ENCODE measurements around the gene RTN4R.

DNA sequence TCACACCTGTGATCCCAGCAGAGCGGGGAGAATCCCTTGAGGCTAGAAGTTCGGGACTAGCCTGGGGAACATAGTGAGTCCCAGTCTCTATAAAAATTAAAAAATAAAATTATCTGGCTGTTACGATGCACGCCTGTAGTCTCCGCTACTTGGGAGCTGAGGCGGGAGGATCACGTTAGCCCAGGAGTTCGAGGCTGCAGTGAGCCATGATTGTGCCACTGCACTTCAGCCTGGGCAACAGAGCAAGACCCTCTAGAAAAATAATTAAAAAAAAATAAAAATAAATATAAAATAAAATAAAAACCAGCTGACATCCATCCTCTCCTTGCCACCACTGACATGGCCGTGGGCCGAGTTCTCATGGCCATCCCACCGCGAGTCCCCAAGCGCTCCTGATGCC lies 7.7 kb upstream of the RTN4R start:
- TF ChIP-seq, protein P1, sequence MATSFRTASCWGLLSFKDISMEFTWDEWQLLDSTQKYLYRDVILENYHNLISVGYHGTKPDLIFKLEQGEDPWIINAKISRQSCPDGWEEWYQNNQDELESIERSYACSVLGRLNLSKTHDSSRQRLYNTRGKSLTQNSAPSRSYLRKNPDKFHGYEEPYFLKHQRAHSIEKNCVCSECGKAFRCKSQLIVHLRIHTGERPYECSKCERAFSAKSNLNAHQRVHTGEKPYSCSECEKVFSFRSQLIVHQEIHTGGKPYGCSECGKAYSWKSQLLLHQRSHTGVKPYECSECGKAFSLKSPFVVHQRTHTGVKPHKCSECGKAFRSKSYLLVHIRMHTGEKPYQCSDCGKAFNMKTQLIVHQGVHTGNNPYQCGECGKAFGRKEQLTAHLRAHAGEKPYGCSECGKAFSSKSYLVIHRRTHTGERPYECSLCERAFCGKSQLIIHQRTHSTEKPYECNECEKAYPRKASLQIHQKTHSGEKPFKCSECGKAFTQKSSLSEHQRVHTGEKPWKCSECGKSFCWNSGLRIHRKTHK (tag by site-specific recombination; IDR thresholded peaks at IDR 0.05) = no peak
- TF ChIP-seq YY1 (tag by site-specific recombination; IDR thresholded peaks at IDR 0.05) (no peak), SP3 (tag by site-specific recombination; IDR thresholded peaks at IDR 0.05) (no peak), ZNF670 (tag by site-specific recombination; IDR thresholded peaks at IDR 0.05; ENCODE audit: low read depth) (no peak)
- TF ChIP-seq, protein P2, sequence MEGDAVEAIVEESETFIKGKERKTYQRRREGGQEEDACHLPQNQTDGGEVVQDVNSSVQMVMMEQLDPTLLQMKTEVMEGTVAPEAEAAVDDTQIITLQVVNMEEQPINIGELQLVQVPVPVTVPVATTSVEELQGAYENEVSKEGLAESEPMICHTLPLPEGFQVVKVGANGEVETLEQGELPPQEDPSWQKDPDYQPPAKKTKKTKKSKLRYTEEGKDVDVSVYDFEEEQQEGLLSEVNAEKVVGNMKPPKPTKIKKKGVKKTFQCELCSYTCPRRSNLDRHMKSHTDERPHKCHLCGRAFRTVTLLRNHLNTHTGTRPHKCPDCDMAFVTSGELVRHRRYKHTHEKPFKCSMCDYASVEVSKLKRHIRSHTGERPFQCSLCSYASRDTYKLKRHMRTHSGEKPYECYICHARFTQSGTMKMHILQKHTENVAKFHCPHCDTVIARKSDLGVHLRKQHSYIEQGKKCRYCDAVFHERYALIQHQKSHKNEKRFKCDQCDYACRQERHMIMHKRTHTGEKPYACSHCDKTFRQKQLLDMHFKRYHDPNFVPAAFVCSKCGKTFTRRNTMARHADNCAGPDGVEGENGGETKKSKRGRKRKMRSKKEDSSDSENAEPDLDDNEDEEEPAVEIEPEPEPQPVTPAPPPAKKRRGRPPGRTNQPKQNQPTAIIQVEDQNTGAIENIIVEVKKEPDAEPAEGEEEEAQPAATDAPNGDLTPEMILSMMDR (tag by site-specific recombination; IDR thresholded peaks at IDR 0.05) = no peak
- TF ChIP-seq, protein P3, sequence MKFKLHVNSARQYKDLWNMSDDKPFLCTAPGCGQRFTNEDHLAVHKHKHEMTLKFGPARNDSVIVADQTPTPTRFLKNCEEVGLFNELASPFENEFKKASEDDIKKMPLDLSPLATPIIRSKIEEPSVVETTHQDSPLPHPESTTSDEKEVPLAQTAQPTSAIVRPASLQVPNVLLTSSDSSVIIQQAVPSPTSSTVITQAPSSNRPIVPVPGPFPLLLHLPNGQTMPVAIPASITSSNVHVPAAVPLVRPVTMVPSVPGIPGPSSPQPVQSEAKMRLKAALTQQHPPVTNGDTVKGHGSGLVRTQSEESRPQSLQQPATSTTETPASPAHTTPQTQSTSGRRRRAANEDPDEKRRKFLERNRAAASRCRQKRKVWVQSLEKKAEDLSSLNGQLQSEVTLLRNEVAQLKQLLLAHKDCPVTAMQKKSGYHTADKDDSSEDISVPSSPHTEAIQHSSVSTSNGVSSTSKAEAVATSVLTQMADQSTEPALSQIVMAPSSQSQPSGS (tag by site-specific recombination; IDR thresholded peaks at IDR 0.05; ENCODE audit: low read depth) = no peak
- TF ChIP-seq, protein P4, sequence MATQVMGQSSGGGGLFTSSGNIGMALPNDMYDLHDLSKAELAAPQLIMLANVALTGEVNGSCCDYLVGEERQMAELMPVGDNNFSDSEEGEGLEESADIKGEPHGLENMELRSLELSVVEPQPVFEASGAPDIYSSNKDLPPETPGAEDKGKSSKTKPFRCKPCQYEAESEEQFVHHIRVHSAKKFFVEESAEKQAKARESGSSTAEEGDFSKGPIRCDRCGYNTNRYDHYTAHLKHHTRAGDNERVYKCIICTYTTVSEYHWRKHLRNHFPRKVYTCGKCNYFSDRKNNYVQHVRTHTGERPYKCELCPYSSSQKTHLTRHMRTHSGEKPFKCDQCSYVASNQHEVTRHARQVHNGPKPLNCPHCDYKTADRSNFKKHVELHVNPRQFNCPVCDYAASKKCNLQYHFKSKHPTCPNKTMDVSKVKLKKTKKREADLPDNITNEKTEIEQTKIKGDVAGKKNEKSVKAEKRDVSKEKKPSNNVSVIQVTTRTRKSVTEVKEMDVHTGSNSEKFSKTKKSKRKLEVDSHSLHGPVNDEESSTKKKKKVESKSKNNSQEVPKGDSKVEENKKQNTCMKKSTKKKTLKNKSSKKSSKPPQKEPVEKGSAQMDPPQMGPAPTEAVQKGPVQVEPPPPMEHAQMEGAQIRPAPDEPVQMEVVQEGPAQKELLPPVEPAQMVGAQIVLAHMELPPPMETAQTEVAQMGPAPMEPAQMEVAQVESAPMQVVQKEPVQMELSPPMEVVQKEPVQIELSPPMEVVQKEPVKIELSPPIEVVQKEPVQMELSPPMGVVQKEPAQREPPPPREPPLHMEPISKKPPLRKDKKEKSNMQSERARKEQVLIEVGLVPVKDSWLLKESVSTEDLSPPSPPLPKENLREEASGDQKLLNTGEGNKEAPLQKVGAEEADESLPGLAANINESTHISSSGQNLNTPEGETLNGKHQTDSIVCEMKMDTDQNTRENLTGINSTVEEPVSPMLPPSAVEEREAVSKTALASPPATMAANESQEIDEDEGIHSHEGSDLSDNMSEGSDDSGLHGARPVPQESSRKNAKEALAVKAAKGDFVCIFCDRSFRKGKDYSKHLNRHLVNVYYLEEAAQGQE (tag by site-specific recombination; IDR thresholded peaks at IDR 0.05) = no peak
- TF ChIP-seq, protein P5, sequence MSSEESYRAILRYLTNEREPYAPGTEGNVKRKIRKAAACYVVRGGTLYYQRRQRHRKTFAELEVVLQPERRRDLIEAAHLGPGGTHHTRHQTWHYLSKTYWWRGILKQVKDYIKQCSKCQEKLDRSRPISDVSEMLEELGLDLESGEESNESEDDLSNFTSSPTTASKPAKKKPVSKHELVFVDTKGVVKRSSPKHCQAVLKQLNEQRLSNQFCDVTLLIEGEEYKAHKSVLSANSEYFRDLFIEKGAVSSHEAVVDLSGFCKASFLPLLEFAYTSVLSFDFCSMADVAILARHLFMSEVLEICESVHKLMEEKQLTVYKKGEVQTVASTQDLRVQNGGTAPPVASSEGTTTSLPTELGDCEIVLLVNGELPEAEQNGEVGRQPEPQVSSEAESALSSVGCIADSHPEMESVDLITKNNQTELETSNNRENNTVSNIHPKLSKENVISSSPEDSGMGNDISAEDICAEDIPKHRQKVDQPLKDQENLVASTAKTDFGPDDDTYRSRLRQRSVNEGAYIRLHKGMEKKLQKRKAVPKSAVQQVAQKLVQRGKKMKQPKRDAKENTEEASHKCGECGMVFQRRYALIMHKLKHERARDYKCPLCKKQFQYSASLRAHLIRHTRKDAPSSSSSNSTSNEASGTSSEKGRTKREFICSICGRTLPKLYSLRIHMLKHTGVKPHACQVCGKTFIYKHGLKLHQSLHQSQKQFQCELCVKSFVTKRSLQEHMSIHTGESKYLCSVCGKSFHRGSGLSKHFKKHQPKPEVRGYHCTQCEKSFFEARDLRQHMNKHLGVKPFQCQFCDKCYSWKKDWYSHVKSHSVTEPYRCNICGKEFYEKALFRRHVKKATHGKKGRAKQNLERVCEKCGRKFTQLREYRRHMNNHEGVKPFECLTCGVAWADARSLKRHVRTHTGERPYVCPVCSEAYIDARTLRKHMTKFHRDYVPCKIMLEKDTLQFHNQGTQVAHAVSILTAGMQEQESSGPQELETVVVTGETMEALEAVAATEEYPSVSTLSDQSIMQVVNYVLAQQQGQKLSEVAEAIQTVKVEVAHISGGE (tag by site-specific recombination; conservative IDR thresholded peaks at IDR 0.05; ENCODE audit: low read depth) = no peak

Measured in HEK293 (cell line).